ENCODE measurements around the gene CFAP69.

Gene CFAP69

DNA sequence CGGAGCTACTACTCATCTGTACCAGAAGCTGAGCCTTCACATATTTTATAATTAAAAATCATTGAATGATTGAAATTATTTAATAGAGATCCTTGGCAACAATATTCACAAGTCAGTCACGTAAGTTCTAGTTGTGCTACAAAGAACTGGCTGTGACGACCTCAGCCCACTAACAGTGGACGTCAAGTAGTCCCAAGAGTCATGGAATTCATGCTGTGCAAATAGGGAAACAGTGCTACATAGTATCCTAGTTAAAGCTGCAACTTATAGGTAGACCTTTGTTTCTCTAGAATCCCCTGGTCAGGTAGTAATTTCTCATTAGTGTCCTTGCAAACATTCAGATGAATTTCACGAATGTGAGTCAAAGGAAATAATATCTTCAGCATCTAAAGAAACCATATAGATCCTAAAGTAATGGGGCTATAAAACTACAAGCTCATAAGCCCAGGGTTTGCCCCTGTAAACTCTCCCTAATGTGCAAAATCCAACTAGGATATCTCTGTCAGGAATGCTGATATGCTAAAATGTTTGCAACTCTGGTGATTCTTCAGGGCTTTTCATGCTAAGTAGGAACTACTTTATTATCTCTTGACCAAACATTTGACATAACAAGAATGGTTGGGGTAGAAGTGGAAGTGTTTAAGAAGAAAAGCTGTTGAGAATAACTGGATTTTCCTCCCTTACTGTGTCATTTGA, 31.2 kb downstream of the CFAP69 start:
- no peaks in the 10 kb centered on the region for H3K36me3 ChIP-seq (ENCODE audit: control insufficient read depth, low read depth, low read length)
- H3K27me3 ChIP-seq (ENCODE audit: control insufficient read depth, insufficient read depth, low read length) = no peaks in the 10 kb centered on the region
- H3K9ac ChIP-seq (ENCODE audit: low read length) = no peak overlapping the region
- H3K4me1 ChIP-seq (ENCODE audit: control insufficient read depth, low read depth, low read length) = no peaks in the 10 kb centered on the region
- H3K27ac ChIP-seq (ENCODE audit: low read length) = no peak overlapping the region
- H3K4me3 ChIP-seq (ENCODE audit: low read length) = no peak overlapping the region
- no peaks in the 10 kb centered on the region for H3K9me3 ChIP-seq (ENCODE audit: control insufficient read depth, low read depth, low read length)

DNA sequence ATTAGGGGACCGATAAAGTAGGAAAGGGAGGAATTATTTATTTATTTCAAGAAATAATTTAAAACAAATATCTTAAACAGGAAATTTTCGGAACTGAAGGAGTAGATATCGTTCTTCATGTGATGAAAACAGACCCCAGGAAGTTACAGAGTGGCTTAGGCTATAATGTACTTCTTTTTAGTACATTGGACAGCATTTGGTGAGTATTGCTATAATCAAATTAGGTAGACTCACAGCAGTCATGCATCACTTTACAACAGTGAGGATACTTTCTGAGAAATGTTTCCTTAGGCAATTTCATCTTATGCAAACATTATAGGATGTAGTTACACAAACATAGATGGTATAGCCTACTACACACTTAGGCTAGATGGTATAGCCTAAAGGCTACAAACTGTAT, 43.2 kb downstream of the CFAP69 start:
- H3K9ac ChIP-seq (ENCODE audit: low read length) = no peak overlapping the region
- H3K4me3 ChIP-seq (ENCODE audit: low read length) = no peak overlapping the region
- H3K36me3 ChIP-seq (ENCODE audit: control insufficient read depth, low read depth, low read length) = no peaks in the 10 kb centered on the region
- H3K9me3 ChIP-seq (ENCODE audit: control insufficient read depth, low read depth, low read length) = peaks cover 9% of the 10 kb centered on the region
- H3K27ac ChIP-seq (ENCODE audit: low read length) = no peak overlapping the region
- H3K27me3 ChIP-seq (ENCODE audit: control insufficient read depth, insufficient read depth, low read length) = no peaks in the 10 kb centered on the region
- no peaks in the 10 kb centered on the region for H3K4me1 ChIP-seq (ENCODE audit: control insufficient read depth, low read depth, low read length)

DNA sequence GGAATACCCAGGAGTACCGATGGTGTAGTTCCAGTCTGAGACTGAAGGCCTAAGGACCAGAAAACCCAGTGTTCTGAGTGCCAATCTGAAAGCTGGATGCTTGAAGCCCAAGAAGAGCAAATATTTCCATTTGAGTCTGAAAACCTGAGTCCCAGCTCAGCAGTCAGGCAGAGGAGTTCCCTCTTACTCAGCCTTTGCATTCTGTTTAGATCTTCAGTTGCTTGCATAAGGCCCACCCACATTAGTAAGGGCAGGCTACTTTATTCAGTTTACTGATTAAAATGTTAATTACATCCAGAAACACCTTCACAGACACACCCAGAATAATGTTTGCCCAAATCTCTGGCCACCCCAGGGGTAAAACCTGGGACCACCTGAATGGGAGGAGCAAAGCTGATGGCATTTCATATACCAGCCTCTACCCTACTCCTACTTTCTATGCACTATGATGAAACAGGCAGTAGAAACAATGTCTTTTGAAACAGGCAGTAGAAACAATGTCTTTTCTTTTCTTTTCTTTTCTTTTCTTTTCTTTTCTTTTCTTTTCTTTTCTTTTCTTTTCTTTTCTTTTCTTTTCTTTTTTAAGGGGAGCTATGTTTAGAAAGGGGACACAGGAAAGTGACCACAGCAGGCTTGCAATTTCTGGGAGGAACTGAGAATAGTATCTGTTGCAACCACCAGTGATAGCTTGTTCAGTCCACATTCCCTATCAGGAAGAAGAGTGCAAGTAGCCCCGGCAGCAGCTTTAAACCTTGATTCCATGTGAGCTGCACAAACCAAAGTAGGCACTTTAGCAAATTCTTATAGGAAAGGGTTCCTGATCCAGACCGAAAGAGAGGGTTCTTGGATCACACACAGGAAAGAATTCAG, 45.5 kb downstream of the CFAP69 start:
- Histone ChIP-seq H3K9me3 (ENCODE audit: control insufficient read depth, low read depth, low read length) (peaks cover 15% of the 10 kb centered on the region), H3K27ac (ENCODE audit: low read length) (no peak overlapping the region), H3K4me1 (ENCODE audit: control insufficient read depth, low read depth, low read length) (no peaks in the 10 kb centered on the region), H3K9ac (ENCODE audit: low read length) (no peak overlapping the region), H3K27me3 (ENCODE audit: control insufficient read depth, insufficient read depth, low read length) (no peaks in the 10 kb centered on the region), H3K36me3 (ENCODE audit: control insufficient read depth, low read depth, low read length) (no peaks in the 10 kb centered on the region), H3K4me3 (ENCODE audit: low read length) (no peak overlapping the region)

DNA sequence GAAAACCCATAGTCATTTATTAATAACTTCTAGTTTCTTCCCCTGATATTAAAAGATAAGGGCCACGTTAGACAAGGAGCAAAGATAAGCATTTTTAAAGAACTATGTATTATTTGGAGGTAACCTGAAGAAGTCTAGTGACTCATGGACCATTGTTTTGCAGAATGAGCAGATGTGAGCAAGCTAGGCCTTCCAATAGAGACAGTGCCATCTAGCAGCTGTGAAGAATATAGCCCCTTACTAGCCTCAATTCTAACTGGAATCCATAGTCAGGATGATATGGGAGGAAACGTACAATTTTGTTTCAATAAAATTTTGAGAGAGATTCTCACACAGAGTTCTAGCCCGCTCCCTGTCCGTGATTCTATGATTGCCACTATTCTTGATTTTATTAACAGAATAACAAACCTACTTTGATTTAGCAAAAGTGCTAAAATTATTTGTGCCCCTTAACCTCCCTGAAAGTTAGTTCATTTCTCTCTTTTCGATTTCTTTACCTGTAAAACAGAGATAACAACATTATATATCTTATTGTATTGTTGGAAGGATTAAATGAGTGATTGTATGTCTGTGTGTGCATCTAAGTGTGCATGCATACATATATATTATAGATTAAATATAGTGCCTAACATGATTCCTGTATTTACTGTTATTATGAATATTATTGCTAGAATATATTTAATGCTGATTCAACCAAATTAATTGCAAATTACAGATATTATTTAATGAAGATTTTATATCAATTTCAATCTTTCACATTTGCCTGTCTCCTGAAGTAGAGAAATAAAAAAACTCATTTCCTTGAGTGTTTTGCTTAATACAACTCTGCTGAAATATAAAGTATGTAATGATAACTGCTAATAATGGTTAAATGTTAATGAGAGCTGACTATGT, 53.4 kb downstream of the CFAP69 start:
- Histone ChIP-seq H3K36me3 (ENCODE audit: control insufficient read depth, low read depth, low read length) (no peaks in the 10 kb centered on the region), H3K4me3 (ENCODE audit: low read length) (no peak overlapping the region), H3K9me3 (ENCODE audit: control insufficient read depth, low read depth, low read length) (peaks cover 3% of the 10 kb centered on the region), H3K9ac (ENCODE audit: low read length) (no peak overlapping the region), H3K27me3 (ENCODE audit: control insufficient read depth, insufficient read depth, low read length) (no peaks in the 10 kb centered on the region), H3K27ac (ENCODE audit: low read length) (no peak overlapping the region), H3K4me1 (ENCODE audit: control insufficient read depth, low read depth, low read length) (no peaks in the 10 kb centered on the region)

DNA sequence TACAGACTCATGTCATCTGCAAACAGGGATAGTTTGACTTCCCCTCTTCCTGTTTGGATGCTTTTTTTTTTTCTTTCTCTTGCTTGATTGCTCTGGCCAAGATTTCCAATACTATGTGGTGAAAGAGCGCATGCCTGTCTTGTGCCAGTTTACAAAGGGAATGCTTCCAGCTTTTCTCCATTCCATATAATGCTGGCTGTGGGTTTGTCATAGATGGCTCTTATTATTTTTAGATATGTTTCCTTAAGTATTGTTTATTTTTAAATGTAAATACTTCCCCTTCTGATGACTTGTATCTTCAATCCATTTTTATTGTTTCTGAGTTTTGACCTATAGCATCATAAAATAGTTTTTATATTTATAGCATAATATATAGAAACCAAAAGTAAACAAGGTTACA, 58.3 kb downstream of the CFAP69 start:
- no peak overlapping the region for H3K4me3 ChIP-seq (ENCODE audit: low read length)
- H3K36me3 ChIP-seq (ENCODE audit: control insufficient read depth, low read depth, low read length) = no peaks in the 10 kb centered on the region
- no peak overlapping the region for H3K9ac ChIP-seq (ENCODE audit: low read length)
- H3K27ac ChIP-seq (ENCODE audit: low read length) = no peak overlapping the region
- no peaks in the 10 kb centered on the region for H3K9me3 ChIP-seq (ENCODE audit: control insufficient read depth, low read depth, low read length)
- H3K27me3 ChIP-seq (ENCODE audit: control insufficient read depth, insufficient read depth, low read length) = no peaks in the 10 kb centered on the region
- no peaks in the 10 kb centered on the region for H3K4me1 ChIP-seq (ENCODE audit: control insufficient read depth, low read depth, low read length)

DNA sequence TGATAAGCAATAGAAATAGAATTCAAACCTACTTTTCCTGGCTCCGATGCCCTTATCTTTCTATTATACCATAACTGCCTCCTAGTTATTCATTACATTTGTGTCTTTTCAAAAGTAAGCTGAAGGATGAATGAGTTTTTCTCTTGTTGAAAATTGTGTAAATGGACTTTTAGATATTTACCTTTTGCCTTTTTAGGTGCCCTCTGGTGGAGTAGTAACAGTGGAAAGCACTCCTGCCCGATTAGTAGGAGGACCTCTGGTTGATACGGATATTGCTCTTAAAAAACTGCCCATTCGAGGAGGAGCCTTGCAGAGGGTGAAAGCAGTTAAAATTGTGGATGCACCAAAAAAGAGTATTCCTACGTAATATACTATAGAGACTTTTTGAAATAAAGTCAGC, 64.9 kb downstream of the CFAP69 start:
- Histone ChIP-seq H3K27ac (ENCODE audit: low read length) (no peak overlapping the region), H3K4me1 (ENCODE audit: control insufficient read depth, low read depth, low read length) (no peaks in the 10 kb centered on the region), H3K36me3 (ENCODE audit: control insufficient read depth, low read depth, low read length) (no peaks in the 10 kb centered on the region), H3K9ac (ENCODE audit: low read length) (no peak overlapping the region), H3K4me3 (ENCODE audit: low read length) (no peak overlapping the region), H3K9me3 (ENCODE audit: control insufficient read depth, low read depth, low read length) (no peaks in the 10 kb centered on the region), H3K27me3 (ENCODE audit: control insufficient read depth, insufficient read depth, low read length) (no peaks in the 10 kb centered on the region)

DNA sequence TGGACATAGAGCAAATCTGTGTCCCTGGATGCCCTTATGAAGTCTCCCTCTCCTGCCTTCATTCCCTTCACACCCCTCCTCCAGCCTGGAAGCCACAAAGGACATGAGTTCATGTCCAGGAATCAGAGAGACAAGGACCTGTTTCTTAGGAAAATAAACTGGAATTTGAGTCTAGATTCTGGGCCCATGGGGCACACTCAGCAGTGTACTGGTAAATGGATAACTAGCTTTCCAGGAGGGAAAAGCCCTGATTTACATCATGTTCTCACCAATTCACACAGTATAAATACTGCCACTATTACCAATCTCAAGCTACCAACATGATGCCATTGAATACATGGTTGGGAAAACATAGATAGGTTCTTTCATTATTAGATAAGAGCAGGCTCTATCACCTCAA, 66.2 kb downstream of the CFAP69 start:
- H3K36me3 ChIP-seq (ENCODE audit: control insufficient read depth, low read depth, low read length) = no peaks in the 10 kb centered on the region
- no peak overlapping the region for H3K4me3 ChIP-seq (ENCODE audit: low read length)
- H3K27ac ChIP-seq (ENCODE audit: low read length) = no peak overlapping the region
- H3K4me1 ChIP-seq (ENCODE audit: control insufficient read depth, low read depth, low read length) = no peaks in the 10 kb centered on the region
- H3K27me3 ChIP-seq (ENCODE audit: control insufficient read depth, insufficient read depth, low read length) = no peaks in the 10 kb centered on the region
- no peak overlapping the region for H3K9ac ChIP-seq (ENCODE audit: low read length)
- no peaks in the 10 kb centered on the region for H3K9me3 ChIP-seq (ENCODE audit: control insufficient read depth, low read depth, low read length)

DNA sequence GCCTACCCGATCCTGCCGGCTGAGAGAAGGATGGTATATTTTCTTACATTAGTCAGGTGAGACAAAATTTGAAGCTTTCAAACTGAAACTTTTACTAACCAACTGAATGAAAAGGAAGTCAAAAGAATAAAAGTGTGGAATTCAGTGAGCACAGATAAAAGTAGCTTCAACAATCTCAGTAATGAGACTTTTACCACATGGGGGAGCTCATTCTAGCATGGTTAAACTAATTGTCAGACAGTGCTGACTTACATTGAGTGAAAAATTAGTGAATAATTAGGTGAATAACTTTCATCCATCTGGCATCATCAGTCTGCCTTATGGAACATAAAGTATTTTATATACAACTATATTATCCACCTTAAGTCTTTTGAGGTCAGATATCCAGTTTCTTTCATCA, 67.8 kb downstream of the CFAP69 start:
- H3K27ac ChIP-seq (ENCODE audit: low read length) = no peak overlapping the region
- H3K27me3 ChIP-seq (ENCODE audit: control insufficient read depth, insufficient read depth, low read length) = no peaks in the 10 kb centered on the region
- H3K9ac ChIP-seq (ENCODE audit: low read length) = no peak overlapping the region
- H3K9me3 ChIP-seq (ENCODE audit: control insufficient read depth, low read depth, low read length) = no peaks in the 10 kb centered on the region
- H3K4me3 ChIP-seq (ENCODE audit: low read length) = no peak overlapping the region
- H3K4me1 ChIP-seq (ENCODE audit: control insufficient read depth, low read depth, low read length) = no peaks in the 10 kb centered on the region
- H3K36me3 ChIP-seq (ENCODE audit: control insufficient read depth, low read depth, low read length) = no peaks in the 10 kb centered on the region

DNA sequence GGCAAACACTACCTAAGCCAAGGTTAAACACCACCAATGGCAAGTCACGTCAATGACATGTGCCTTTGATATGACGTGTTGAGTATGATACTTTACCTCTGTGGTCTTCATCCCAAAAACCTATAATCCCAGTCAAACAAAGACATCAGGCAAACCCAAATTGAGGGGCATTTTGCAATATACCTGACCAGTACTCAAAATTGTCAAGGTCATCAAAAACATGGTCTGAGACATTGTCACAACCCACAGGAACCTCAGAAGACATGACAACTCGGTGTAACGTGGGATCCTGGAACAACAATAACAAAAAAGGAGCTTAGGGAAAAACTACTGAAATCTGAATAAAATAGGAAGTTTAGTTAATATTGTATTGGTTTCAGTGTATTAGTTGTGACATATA, 68.9 kb downstream of the CFAP69 start:
- H3K27ac ChIP-seq (ENCODE audit: low read length) = no peak overlapping the region
- no peaks in the 10 kb centered on the region for H3K4me1 ChIP-seq (ENCODE audit: control insufficient read depth, low read depth, low read length)
- no peak overlapping the region for H3K9ac ChIP-seq (ENCODE audit: low read length)
- H3K27me3 ChIP-seq (ENCODE audit: control insufficient read depth, insufficient read depth, low read length) = peaks cover 5% of the 10 kb centered on the region
- H3K9me3 ChIP-seq (ENCODE audit: control insufficient read depth, low read depth, low read length) = no peaks in the 10 kb centered on the region
- H3K4me3 ChIP-seq (ENCODE audit: low read length) = no peak overlapping the region
- no peaks in the 10 kb centered on the region for H3K36me3 ChIP-seq (ENCODE audit: control insufficient read depth, low read depth, low read length)

DNA sequence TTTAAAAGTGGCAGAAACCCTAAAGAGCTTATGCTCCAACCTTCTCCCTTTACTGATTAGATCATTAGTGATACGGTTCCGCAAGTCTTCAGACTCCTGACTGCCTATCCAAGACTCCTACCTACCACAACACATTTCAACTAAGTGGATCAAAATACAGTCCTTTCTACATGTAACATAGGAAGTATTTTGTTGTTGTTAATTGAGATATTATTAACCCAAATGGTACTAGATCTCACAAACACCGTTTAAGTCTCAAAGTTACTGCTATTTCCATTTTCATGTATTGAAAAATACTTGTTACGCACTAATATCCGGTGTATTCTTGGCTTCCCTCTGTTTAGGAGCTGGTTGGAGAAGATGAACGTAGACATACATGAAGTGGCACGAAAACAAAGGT, 75.0 kb downstream of the CFAP69 start:
- peaks cover 55% of the 10 kb centered on the region for H3K27me3 ChIP-seq (ENCODE audit: control insufficient read depth, insufficient read depth, low read length)
- H3K9ac ChIP-seq (ENCODE audit: low read length) = no peak overlapping the region
- peaks cover 7% of the 10 kb centered on the region for H3K4me1 ChIP-seq (ENCODE audit: control insufficient read depth, low read depth, low read length)
- no peaks in the 10 kb centered on the region for H3K9me3 ChIP-seq (ENCODE audit: control insufficient read depth, low read depth, low read length)
- H3K4me3 ChIP-seq (ENCODE audit: low read length) = no peak overlapping the region
- H3K36me3 ChIP-seq (ENCODE audit: control insufficient read depth, low read depth, low read length) = no peaks in the 10 kb centered on the region
- H3K27ac ChIP-seq (ENCODE audit: low read length) = no peak overlapping the region

DNA sequence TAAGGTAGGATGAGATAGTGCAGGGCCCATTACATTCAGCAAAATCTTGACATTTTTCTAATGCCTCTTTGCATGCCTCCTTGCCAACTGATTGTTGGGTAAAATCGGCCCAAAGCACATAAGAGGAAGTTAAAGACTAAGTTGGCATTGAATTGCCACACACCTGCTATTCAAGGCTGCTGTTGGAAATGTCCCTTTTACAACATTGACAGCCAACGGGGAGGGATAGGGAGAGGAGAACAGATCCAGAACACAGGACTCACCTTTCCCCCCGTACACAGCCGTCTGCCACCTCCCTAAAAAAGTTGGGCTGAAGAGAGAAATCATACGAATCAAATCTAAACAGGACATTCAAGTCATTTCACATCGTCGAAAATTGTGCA, 75.4 kb downstream of the CFAP69 start:
- Histone ChIP-seq H3K9ac (ENCODE audit: low read length) (no peak overlapping the region), H3K9me3 (ENCODE audit: control insufficient read depth, low read depth, low read length) (no peaks in the 10 kb centered on the region), H3K27ac (ENCODE audit: low read length) (no peak overlapping the region), H3K36me3 (ENCODE audit: control insufficient read depth, low read depth, low read length) (no peaks in the 10 kb centered on the region), H3K4me3 (ENCODE audit: low read length) (peak overlapping the region; percentile 61), H3K27me3 (ENCODE audit: control insufficient read depth, insufficient read depth, low read length) (peaks cover 55% of the 10 kb centered on the region), H3K4me1 (ENCODE audit: control insufficient read depth, low read depth, low read length) (peaks cover 7% of the 10 kb centered on the region)

All from iPS-18a (cell line).